Measurements from ENCODE around the gene CHST8. TPM values are rescaled to one million over a fixed set of nuclear protein-coding genes. Genes with fewer than 3 reads are reported as not detected.

CHST8 gene
- total and polyA plus RNA-seq, 2 experiments from 2014 or later = 9.3 to 38.2 TPM

DNA sequence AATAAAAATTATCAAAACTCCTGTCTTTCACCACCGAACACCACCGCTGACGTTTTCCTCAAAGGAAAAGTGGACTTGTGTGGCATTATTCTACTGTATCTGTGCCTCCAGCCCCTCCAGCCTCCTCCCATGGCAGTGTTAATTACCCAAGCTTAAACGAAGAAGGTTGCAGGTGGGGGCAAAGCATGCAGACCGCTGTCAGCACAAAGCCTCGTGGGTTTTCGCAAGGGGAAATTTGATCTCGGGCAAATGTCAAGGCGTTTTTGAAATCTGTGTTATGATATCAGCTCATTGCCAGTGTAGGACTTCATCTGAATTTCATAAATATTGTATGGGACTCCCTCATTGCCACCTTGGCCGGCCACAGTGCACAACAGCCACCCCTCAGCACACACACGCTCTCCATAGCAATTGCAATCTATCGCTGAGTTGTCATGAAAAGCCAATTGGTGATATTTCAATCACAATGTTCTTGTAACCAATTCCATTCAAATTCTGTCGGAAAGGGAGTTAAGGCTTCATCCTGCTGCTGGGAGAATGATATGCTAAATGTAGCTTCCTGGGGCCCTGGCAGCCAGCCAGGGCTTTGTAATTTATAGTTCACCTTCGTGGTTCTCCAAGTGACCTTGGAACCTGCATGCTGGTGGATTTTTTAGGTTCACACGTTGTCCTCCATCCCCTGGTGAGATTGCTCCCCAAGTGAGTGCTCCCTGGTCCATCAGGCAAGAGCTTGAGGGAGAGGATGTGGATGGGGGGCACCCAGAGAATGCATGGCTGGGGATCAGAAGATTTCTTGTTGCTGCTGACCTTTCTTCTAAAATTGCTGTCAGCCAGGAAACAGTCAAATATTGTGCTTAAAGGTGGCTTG lies 16.6 kb downstream of the CHST8 start:
- Histone ChIP-seq H3F3A (replicated peaks; ENCODE audit: low read depth) (peaks cover 10% of the 10 kb centered on the region; the same call in 1 of the 2 replicates), H3K27ac (ENCODE audit: low read depth) (peak overlapping the region; percentile 71), H3K79me2 (replicated peaks; ENCODE audit: insufficient read depth) (peaks cover 42% of the 10 kb centered on the region), H4K20me1 (replicated peaks; ENCODE audit: insufficient read depth) (no peaks in the 10 kb centered on the region), H2AFZ (no peak overlapping the region), H3K27me3 (ENCODE audit: insufficient read depth) (no peaks in the 10 kb centered on the region), H3K4me3 (peak overlapping the region; percentile 32), H3K36me3 (ENCODE audit: insufficient read depth) (no peaks in the 10 kb centered on the region), H3K9me2 (ENCODE audit: insufficient read depth) (0 out of 2 replicates have a peak, but pooled peaks cover 3% of the 10 kb centered on the region), H3K4me1 (ENCODE audit: insufficient read depth) (peaks cover 56% of the 10 kb centered on the region), H3K4me2 (peak overlapping the region; percentile 59)
- Mint-ChIP-seq H3K27ac (peak overlapping the region; percentile 91), H3K27me3 (ENCODE audit: insufficient read depth, low read depth, poor library complexity) (peaks cover 1% of the 10 kb centered on the region), H3K4me1 (peaks cover 61% of the 10 kb centered on the region), H3K9me3 (no peaks in the 10 kb centered on the region; the same call in 2 of the 3 replicates), H3K36me3 (ENCODE audit: low read depth) (peaks cover 4% of the 10 kb centered on the region; the same call in 2 of the 3 replicates), H3K4me3 (peak overlapping the region; percentile 63)
- peak; percentile 76 for DNase-seq (ENCODE audit: low spot score)
- peak; percentile 55 for ATAC-seq
- TF ChIP-seq EZH2phosphoT487 (IDR thresholded peaks at IDR 0.05; ENCODE audit: unreplicated experiment) = no peak
- TF ChIP-seq NANOG (IDR thresholded peaks at IDR 0.05; ENCODE audit: borderline replicate concordance) = peak; percentile 90
- no peak for TF ChIP-seq ZNF114 (CRISPR knock-in tag; IDR thresholded peaks at IDR 0.05)

GRCh38 chr19:33639035-33639681 lies 17.4 kb downstream of the CHST8 start:
- ATAC-seq (no peak), DNase-seq (ENCODE audit: low spot score) (no peak)
- Mint-ChIP-seq H3K4me3 (peak overlapping the region; percentile 63), H3K9me3 (no peaks in the 10 kb centered on the region; the same call in 2 of the 3 replicates), H3K27ac (peak overlapping the region; percentile 91), H3K36me3 (ENCODE audit: low read depth) (peaks cover under 1% of the 10 kb centered on the region; the same call in 2 of the 3 replicates), H3K27me3 (ENCODE audit: insufficient read depth, low read depth, poor library complexity) (peaks cover 1% of the 10 kb centered on the region), H3K4me1 (peaks cover 64% of the 10 kb centered on the region)
- no peaks in the 10 kb centered on the region for H3K36me3 ChIP-seq (ENCODE audit: insufficient read depth)
- 0 out of 2 replicates have a peak, but pooled peaks cover 3% of the 10 kb centered on the region for H3K9me2 ChIP-seq (ENCODE audit: insufficient read depth)
- H3K27me3 ChIP-seq (ENCODE audit: insufficient read depth) = no peaks in the 10 kb centered on the region
- H3K4me2 ChIP-seq = peak overlapping the region; percentile 59
- H3K79me2 ChIP-seq (replicated peaks; ENCODE audit: insufficient read depth) = peaks cover 42% of the 10 kb centered on the region
- H3F3A ChIP-seq (replicated peaks; ENCODE audit: low read depth) = peaks cover 10% of the 10 kb centered on the region; the same call in 1 of the 2 replicates
- H3K4me1 ChIP-seq (ENCODE audit: insufficient read depth) = peaks cover 56% of the 10 kb centered on the region
- no peaks in the 10 kb centered on the region for H4K20me1 ChIP-seq (replicated peaks; ENCODE audit: insufficient read depth)
- peak overlapping the region; percentile 32; the same call in 1 of the 2 replicates for H3K4me3 ChIP-seq
- H3K27ac ChIP-seq (ENCODE audit: low read depth) = peak overlapping the region; percentile 40; the same call in 1 of the 2 replicates
- TF ChIP-seq ZNF462 (CRISPR knock-in tag; IDR thresholded peaks at IDR 0.05) (no peak), EZH2phosphoT487 (IDR thresholded peaks at IDR 0.05; ENCODE audit: unreplicated experiment) (no peak), ZNF114 (CRISPR knock-in tag; IDR thresholded peaks at IDR 0.05) (no peak), ZNF331 (CRISPR knock-in tag; IDR thresholded peaks at IDR 0.05; ENCODE audit: low read depth) (no peak), CREB1 (CRISPR knock-in tag; IDR thresholded peaks at IDR 0.05; ENCODE audit: low read depth) (no peak)
- H2AFZ ChIP-seq = no peak overlapping the region

Measured in GM23338 (cell line).